GM21825 (cell line): ENCODE results near the gene CYP46A1.
"Not testable (repeated sequence)": the region's sequence is repeated elsewhere in the genome, so short reads cannot be mapped to it uniquely, and the experiment has no call there.

ENCODE experiments used
- ATAC-seq: cut with Tn5 transposase; IDR thresholded peaks from one replicate; pipeline ENCODE4 v1.9.1; 2021; ENCODE audit warnings: mild to moderate bottlenecking, moderate library complexity; ENCODE audit not compliant: unreplicated experiment

Gene CYP46A1

GRCh38 chr14:99683619-99684409, at the start of gene CYP46A1:
Gene CYP46A1 (plus strand): TSS chr14:99684298. CDS start chr14:99684418, 120 bp downstream.
- ATAC-seq = peak; percentile 94

GRCh38 chr14:99634443-99634842, 49.7 kb upstream of the CYP46A1 start:
- no peak for ATAC-seq

GRCh38 chr14:99635116-99635515, 49.0 kb upstream of the CYP46A1 start:
- ATAC-seq = no peak

- ATAC-seq = no peak
Observed at GRCh38 chr14:99636487-99636886, 47.6 kb upstream of the CYP46A1 start.

- no peak for ATAC-seq
Observed at GRCh38 chr14:99637624-99638023, 46.5 kb upstream of the CYP46A1 start.

GRCh38 chr14:99642771-99643170, 41.3 kb upstream of the CYP46A1 start:
- not testable (repeated sequence) for ATAC-seq

GRCh38 chr14:99643343-99643742, 40.8 kb upstream of the CYP46A1 start:
- no peak for ATAC-seq

- ATAC-seq = no peak
Observed at GRCh38 chr14:99644035-99644587, 40.0 kb upstream of the CYP46A1 start.

GRCh38 chr14:99644723-99645544, 39.2 kb upstream of the CYP46A1 start, which contains the start of gene HHIPL1:
Gene HHIPL1 (plus strand): TSS chr14:99645129. CDS start chr14:99645208, 79 bp downstream.
- ATAC-seq = no peak

GRCh38 chr14:99645545-99646505, 38.3 kb upstream of the CYP46A1 start:
- no peak for ATAC-seq

- ATAC-seq = no peak
Observed at GRCh38 chr14:99647411-99647810, 36.7 kb upstream of the CYP46A1 start.

GRCh38 chr14:99648027-99648784, 35.9 kb upstream of the CYP46A1 start:
- ATAC-seq = no peak

- ATAC-seq = no peak
Observed at GRCh38 chr14:99649219-99649618, 34.9 kb upstream of the CYP46A1 start.

GRCh38 chr14:99649643-99650042, 34.5 kb upstream of the CYP46A1 start:
- ATAC-seq = no peak

GRCh38 chr14:99650189-99650588, 33.9 kb upstream of the CYP46A1 start:
- no peak for ATAC-seq

GRCh38 chr14:99651953-99652746, 31.9 kb upstream of the CYP46A1 start:
- ATAC-seq = no peak

- no peak for ATAC-seq
Observed at GRCh38 chr14:99654235-99654985, 29.7 kb upstream of the CYP46A1 start.

- no peak for ATAC-seq
Observed at GRCh38 chr14:99655521-99655920, 28.6 kb upstream of the CYP46A1 start.
